ENCODE data around the gene DCDC2. TPM values are rescaled to one million over a fixed set of nuclear protein-coding genes. Genes with fewer than 3 reads are reported as not detected.
"Not testable (repeated sequence)": the region's sequence is repeated elsewhere in the genome, so short reads cannot be mapped to it uniquely, and the experiment has no call there.

DCDC2 gene
- 0.15 to 0.30 TPM in 2 of 3 replicates, not detected in the other for total RNA-seq
- long read RNA-seq: 0 reads

- no peak for TF ChIP-seq CTCF (IDR thresholded peaks at IDR 0.05)
- Mint-ChIP-seq H3K27ac (ENCODE audit: unreplicated experiment) (no peak within 1 kb of the TSS), H3K27me3 (ENCODE audit: low read depth) (peaks cover 9% of the 10 kb centered on the region), H3K4me1 (ENCODE audit: low read depth) (peaks cover 7% of the 10 kb centered on the region), H3K4me3 (ENCODE audit: unreplicated experiment) (peak within 1 kb of the TSS; percentile 26), H3K9me3 (ENCODE audit: low read depth) (no peaks in the 10 kb centered on the region), H3K36me3 (ENCODE audit: low read depth) (no peaks in the 10 kb centered on the region)
- DNase-seq (ENCODE audit: low spot score): peak; percentile 91
Measured at GRCh38 chr6:24357336-24358218, at the start of gene DCDC2. TSS of gene DCDC2 (minus strand) at chr6:24358059. CDS start at chr6:24357750, 309 bp downstream.

- TF ChIP-seq CTCF (IDR thresholded peaks at IDR 0.05): no peak
- DNase-seq (ENCODE audit: low spot score): no peak
- no peak overlapping the region for H3K27ac Mint-ChIP-seq (ENCODE audit: unreplicated experiment)
- no peaks in the 10 kb centered on the region for H3K9me3 Mint-ChIP-seq (ENCODE audit: low read depth)
- no peak overlapping the region for H3K4me3 Mint-ChIP-seq (ENCODE audit: unreplicated experiment)
- H3K27me3 Mint-ChIP-seq (ENCODE audit: low read depth): peaks cover 7% of the 10 kb centered on the region
- H3K4me1 Mint-ChIP-seq (ENCODE audit: low read depth): peaks cover 24% of the 10 kb centered on the region
- H3K36me3 Mint-ChIP-seq (ENCODE audit: low read depth): peaks cover 2% of the 10 kb centered on the region
Measured at GRCh38 chr6:24405262-24405661, 47.4 kb upstream of the DCDC2 start.

GRCh38 chr6:24403501-24403824 lies 45.6 kb upstream of the DCDC2 start:
- Mint-ChIP-seq H3K36me3 (ENCODE audit: low read depth) (no peaks in the 10 kb centered on the region), H3K27ac (ENCODE audit: unreplicated experiment) (peak overlapping the region; percentile 60), H3K27me3 (ENCODE audit: low read depth) (peaks cover 17% of the 10 kb centered on the region), H3K9me3 (ENCODE audit: low read depth) (no peaks in the 10 kb centered on the region), H3K4me1 (ENCODE audit: low read depth) (peaks cover 24% of the 10 kb centered on the region), H3K4me3 (ENCODE audit: unreplicated experiment) (peak overlapping the region; percentile 85)
- no peak for DNase-seq (ENCODE audit: low spot score)
- TF ChIP-seq CTCF (IDR thresholded peaks at IDR 0.05): peak; percentile 2

- peak within 1 kb of the TSS; percentile 60 for H3K27ac Mint-ChIP-seq (ENCODE audit: unreplicated experiment)
- peaks cover 24% of the 10 kb centered on the region for H3K4me1 Mint-ChIP-seq (ENCODE audit: low read depth)
- H3K27me3 Mint-ChIP-seq (ENCODE audit: low read depth): peaks cover 17% of the 10 kb centered on the region
- no peaks in the 10 kb centered on the region for H3K36me3 Mint-ChIP-seq (ENCODE audit: low read depth)
- H3K4me3 Mint-ChIP-seq (ENCODE audit: unreplicated experiment): peak within 1 kb of the TSS; percentile 85
- DNase-seq (ENCODE audit: low spot score): peak; percentile 94
- H3K9me3 Mint-ChIP-seq (ENCODE audit: low read depth): no peaks in the 10 kb centered on the region
- peak; percentile 19 for TF ChIP-seq CTCF (IDR thresholded peaks at IDR 0.05)
Measured at GRCh38 chr6:24402697-24403500, 45.0 kb upstream of the DCDC2 start, which contains the start of gene MRS2. TSS of gene MRS2 (plus strand) at chr6:24402936. CDS start at chr6:24403047, 111 bp downstream.

- no peaks in the 10 kb centered on the region for H3K36me3 Mint-ChIP-seq (ENCODE audit: low read depth)
- TF ChIP-seq CTCF (IDR thresholded peaks at IDR 0.05): no peak
- no peak overlapping the region for H3K4me3 Mint-ChIP-seq (ENCODE audit: unreplicated experiment)
- DNase-seq (ENCODE audit: low spot score): no peak
- H3K27me3 Mint-ChIP-seq (ENCODE audit: low read depth): peaks cover 20% of the 10 kb centered on the region
- peaks cover 7% of the 10 kb centered on the region for H3K9me3 Mint-ChIP-seq (ENCODE audit: low read depth)
- H3K27ac Mint-ChIP-seq (ENCODE audit: unreplicated experiment): no peak overlapping the region
- peaks cover 24% of the 10 kb centered on the region for H3K4me1 Mint-ChIP-seq (ENCODE audit: low read depth)
Measured at GRCh38 chr6:24401458-24401857, 43.6 kb upstream of the DCDC2 start.

- not testable (repeated sequence) for H3K9me3 Mint-ChIP-seq (ENCODE audit: low read depth); H3K36me3 Mint-ChIP-seq (ENCODE audit: low read depth); H3K27ac Mint-ChIP-seq (ENCODE audit: unreplicated experiment); DNase-seq (ENCODE audit: low spot score); H3K4me3 Mint-ChIP-seq (ENCODE audit: unreplicated experiment)
- peaks cover 20% of the 10 kb centered on the region for H3K27me3 Mint-ChIP-seq (ENCODE audit: low read depth)
- H3K4me1 Mint-ChIP-seq (ENCODE audit: low read depth): peaks cover 24% of the 10 kb centered on the region
Measured at GRCh38 chr6:24400045-24401039, 42.5 kb upstream of the DCDC2 start.

Data from chondrocyte (in vitro differentiated cells).